NCI-H2171 (cell line): Measurements from ENCODE around the gene DOK7.
A peak's percentile ranks its signal among the peaks of the same experiment; 100 is the strongest.

Experiments used
- DNase-seq: peaks from one replicate; lab custom pipeline; 2025; lab: John Stamatoyannopoulos, UW

Gene DOK7

DNA sequence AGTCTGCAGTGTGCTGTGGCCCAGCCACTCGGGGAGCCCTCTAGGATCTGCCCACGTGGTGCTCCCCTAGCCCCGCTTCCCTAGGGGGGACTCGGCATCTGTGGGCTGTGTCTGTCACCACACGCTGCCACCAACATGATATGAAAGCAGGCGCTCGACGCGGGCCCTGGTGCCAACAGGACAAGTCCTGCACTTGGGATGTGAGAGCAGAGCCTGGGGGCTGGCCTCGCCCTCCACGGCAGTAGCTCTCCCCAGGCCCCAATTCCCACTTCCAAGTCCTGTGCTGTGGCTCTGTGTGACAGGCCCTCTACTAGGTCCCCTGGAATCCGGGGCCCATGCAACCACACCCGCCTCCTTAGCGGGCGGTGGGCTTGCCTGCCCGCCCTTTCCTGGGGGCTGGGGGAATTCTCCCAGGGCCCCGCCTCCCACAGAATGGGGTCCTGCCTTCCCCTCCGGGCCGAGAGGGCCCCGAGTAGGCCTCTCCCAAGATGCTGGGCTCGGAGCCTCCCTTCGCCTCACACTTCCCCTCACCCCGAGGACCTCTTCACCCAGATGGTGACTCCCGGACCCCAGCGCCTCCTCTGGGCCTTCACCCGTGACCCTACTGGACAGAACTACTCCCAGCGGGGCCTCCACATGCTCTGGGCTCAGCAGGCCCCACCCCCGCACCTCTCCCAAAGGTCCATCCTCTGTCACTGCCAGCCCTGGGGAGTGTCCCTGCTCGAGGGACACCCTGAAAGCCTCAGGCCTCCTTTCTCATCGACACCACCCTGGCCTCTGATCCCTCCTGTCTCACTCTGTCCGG is 57.9 kb downstream of the DOK7 start:
- DNase-seq, result no peak

DNA sequence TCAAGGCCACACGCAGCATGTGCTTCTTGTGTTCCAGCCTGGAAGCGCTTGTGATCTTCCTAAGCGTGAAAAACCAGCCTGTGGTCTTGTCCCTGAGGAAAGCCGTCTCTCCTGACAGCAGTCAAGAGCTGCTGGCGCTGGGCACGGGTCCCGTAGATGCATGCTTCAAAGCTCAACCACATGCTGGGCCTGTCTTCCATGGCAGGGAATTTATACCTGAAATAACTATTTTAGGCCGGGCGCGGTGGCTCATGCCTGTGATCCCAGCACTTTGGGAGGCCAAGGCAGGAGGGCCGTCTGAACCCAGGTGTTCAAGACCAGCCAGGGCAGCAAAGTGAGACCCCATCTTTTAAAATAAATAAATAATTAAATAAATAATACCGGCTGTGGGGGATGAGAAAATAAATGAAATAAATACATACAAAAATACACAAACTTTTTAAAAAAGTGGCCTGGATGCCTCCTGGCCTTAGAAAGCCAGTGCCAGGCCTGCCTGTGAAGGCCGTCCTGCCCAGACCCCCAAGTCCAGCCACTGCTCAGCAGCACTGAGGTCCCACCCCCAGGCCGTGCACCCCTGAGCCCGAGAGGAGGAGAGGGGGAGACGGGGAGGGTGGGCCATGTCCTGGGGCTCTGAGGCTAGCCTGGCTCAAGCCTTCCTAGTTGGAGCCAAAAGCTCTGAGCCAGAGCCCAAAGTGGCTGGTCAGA is 58.7 kb downstream of the DOK7 start:
- DNase-seq, result no peak

DNA sequence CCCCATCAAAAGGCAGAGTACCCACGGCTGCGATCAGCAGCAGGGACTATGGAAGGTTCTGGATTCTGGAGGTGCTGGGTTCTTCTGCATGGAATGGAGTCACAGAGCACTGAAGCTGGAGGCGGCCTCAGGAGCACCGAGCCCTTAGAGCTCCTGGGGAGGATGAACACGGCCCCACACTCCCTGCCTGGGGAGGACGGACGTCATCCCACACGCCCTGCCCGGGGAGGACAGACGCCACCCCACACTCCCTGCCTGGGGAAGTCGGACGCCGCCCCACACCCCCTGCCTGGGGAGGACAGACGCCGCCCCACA is 59.2 kb downstream of the DOK7 start:
- no peak for DNase-seq

DNA sequence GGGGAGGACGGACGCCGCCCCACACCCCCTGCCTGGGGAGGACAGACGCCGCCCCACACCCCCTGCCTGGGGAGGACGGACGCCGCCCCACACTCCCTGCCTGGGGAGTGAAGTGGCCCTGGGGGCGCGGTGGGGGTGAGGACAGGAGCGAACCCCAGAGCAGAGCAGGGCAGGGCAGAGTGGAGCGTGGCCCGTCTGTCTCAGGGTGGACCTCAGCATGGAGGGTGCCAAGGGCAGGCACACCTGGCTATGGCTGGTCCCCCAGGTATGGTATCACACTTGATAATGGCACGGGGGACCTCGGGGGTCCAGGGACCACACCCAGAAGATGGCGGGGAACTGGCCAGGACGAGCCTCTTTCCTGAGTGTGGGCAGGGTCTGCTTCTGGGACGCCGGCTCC is 59.5 kb downstream of the DOK7 start:
- DNase-seq, result no peak

DNA sequence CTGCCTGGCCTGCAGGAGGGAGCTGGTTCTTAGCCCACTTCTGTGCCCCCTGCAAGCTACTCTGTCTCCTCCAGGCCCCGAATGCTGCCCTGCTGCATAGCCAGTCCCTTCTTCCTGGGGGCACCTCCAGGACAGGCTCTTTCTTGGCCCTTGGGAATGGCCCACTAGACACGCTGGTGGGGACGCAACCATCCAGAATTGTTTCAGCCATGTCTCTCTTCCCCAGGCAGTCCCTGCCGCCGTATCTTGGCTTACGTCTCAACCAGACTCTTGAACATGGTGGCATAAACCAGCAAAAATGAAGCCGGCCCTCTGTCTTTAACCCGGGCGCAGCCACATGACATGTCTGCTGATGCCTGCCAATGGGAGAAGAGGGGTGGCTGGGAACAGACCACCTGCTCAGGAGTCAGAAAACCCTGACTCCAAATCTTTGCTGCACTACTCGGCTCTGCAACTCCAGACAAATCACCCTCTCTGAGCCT is 60.1 kb downstream of the DOK7 start:
- no peak for DNase-seq

- no peak for DNase-seq
Measured at GRCh38 chr4:3523628-3524221, 60.6 kb downstream of the DOK7 start.

DNA sequence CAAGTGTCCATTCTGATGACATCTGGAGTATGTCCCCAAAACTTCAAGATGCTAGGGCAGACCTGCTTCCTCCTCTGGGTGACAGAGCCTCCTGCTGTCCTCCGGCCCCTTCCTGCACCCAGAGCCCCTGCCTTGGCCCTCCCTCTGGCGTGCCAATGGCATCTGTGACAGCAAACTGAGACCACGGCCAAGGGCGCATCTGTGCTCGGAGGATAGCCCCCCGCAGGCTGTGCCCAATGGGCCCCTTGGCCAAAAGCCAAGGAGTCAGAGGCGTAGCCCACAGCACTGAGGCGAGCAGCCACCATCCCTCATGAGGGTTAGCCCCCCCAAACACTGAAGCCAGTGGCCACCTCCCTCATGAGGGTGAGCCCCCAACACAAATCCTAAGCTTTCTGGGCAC is 61.2 kb downstream of the DOK7 start:
- no peak for DNase-seq

GRCh38 chr4:3524920-3525319 is 61.8 kb downstream of the DOK7 start:
- DNase-seq, result no peak

DNA sequence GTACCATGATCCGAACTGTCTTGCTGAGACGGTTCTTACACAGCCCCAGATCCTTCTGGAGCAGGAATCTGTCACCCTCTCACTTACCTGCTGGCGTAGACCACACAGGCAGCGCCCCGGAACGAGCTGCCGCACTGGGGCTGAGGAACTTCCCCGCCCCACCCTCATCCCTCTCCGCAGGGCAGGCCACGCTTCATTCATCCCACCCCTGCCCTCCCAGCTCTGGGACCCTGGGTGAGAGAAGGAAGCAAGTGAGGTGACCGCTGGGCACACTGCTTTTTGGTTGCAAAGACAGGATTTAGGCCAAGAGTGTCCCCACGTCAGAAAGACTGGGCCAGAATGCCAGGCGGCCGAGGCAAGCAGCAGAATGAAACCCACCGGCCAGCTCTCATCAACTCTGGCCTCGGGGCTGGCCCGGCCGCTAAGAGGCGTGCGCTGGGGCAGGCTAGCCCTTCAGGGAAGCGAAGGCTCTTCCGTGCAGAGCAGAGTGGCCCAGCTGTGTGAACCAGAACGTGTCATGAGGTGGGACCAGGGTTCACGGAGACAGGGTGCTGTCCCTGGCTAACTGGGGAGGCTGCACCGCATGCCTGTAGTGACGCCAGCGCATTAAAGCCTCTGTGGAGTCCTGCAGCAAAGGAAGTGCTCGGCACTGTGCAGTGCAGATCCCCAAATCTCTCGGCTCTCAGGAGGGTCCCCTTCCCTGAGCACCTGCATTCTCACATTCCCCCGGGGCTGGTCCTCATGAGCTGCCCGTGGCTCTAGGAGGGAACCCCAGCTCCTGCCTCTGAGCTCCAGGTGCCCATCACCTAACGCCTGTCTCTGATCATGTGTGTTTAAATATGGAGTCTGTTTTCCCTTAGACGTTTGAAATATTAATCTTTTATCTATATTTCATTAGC is 62.7 kb downstream of the DOK7 start:
- DNase-seq, result no peak

- no peak for DNase-seq
Measured at GRCh38 chr4:3526456-3526855, 63.4 kb downstream of the DOK7 start.

GRCh38 chr4:3527101-3527913 is 64.2 kb downstream of the DOK7 start:
- no peak for DNase-seq

DNA sequence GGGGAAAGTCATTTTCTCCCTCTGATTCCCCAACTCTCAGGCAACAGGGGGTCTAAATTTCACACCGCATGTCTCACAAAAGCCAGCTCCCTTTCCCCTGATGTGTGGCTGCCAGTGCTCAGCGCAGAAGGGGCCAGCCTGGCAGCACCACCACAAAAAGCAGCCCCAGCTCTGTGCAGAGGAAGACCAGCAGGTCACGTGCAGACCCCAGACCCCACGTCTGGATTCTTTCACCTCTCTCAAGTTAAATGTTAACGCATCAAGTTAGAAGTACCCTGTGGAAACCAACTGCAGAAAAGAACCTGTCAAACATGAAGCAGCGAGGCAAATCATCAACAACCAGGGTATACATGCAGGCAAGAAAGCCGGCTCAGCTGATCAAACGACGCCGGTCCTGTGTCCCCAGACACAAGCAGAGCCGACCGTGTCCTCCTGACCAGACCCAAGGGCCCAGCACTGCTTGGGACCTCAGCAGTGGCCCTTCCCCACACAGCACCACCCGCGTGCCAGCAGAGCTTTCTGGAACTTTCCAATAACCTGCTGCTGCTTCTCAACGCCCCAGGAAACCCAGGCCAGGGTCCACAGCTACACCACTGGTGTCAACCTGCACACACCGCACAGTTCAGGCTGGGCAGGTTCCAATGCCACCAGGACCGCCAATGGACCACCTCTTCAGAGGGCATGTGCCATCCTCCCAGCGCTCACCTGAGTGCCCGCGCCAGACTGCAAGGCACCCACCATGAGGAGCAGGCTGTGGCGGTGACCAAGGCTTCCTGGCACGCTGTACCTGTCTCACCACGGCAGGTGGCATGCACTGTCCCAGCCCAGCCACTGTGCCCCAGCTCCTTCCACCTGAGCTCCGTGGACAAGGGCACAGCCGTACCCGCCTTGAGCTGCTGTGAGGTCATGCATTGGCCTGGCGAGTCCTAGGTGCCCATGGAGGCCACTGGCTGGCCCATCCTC is 65.1 kb downstream of the DOK7 start:
- no peak for DNase-seq

- no peak for DNase-seq
Measured at GRCh38 chr4:3529363-3529762, 66.3 kb downstream of the DOK7 start.

GRCh38 chr4:3530051-3530450 is 66.9 kb downstream of the DOK7 start:
- no peak for DNase-seq

DNA sequence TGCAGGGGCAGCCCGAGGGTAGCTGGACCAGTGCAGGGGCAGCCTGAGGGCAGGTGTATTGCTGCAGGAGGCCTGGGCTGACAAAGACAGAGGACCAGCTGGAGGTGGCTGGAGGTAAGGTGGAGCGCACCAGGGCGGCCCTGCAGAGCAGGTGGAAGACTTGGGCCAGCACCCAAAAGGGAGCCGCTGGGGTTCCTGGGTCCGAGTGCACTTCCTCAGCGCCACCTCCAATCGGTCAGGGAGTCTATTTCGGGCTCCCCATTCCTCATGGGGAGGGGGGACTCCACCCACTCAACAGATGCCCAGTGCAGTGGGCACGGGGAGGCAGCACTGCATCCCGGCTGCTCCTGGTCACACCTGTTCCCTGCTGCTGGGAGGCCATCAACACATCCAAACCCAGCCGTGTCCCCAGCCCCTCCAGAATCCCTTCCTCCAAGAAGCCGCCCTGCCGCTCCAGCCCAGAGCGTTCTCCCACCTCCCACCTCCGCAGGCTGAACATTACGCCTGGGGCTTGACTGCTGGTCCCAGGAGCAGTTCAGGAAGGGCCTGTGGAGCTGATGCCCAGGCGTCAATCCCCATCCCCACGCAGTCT is 67.7 kb downstream of the DOK7 start:
- no peak for DNase-seq

- no peak for DNase-seq
Measured at GRCh38 chr4:3531318-3531878, 68.3 kb downstream of the DOK7 start.

- DNase-seq, result peak; percentile 50
Measured at GRCh38 chr4:3531879-3532750, 69.0 kb downstream of the DOK7 start, which contains the start of gene LRPAP1. Gene LRPAP1, minus strand, starts transcription at chr4:3532422. Its CDS starts 10 bp downstream, at chr4:3532412.

DNA sequence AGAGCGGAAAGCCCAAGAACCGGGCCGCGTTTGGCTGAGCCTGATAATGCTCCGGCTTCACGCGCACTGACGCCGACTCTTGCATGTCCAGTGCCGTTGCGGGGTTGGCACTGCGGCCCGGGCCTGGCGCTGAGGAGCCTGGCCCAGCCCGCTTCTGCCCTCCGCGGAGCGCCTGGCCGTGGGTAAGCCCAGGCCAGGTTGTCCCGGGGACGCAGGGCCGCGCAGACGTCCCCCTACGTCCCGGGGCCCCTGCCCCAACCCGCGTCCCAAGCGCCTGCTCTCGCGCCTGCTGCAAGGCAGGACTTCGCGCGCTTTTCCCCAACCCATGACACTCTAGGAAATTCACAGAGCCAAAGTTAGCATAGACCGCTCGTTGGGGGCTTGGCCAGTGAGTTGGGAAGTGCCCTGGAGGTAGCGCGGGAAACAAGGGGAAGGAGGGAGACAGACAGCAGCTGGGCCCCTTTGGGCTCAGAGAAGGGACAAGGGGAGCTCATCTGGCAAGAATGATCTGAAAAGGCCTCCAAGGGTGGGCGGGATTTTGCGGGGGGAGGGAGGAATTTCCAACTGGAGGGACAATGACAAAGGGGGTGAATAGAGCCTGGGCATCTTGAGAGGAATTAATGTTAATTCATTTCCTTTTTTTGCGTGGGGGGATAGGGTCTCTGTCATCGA is 69.8 kb downstream of the DOK7 start:
- DNase-seq, result no peak
